Measurements from ENCODE around the gene PIP5KL1. TPM values are rescaled to one million over a fixed set of nuclear protein-coding genes. Genes with fewer than 3 reads are reported as not detected.

The PIP5KL1 gene
- polyA plus RNA-seq, 12 donors = 0.83 to 4.1 (median 2.4) TPM; not detected in 2

DNA sequence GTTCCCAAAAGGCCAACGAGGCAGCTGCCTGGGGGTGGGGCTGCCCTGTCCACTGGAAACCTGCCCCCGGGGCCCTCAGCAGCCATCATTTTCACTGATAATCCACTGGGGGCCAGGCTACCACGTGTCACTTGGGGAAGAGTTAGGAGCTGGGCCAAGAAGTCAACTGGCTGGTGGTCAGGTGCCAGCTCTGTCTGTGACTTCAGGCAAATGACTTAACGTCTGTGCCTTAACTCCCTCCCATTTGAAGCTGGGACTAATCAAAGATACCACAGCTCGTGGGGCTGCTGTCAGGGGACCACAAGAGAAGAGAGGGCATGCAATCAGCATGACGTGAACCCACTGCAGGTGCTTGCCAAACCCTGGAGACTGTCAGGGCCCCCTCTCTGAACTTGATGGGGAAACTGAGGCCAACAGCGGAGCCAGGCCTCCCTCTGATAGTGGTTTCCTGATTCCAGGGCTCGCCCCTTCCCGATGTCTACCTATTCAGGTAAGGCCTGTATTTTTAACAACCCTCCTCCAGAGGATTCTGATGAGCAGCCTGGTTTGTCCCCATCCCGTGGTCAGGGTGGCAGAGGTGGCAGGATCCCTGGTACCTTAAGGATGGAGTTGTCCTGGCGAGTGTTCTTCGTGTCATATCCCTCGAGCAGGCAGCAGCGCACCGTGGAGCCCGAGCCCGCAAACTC, 19.4 kb upstream of the PIP5KL1 start:
- DNase-seq = no peak

DNA sequence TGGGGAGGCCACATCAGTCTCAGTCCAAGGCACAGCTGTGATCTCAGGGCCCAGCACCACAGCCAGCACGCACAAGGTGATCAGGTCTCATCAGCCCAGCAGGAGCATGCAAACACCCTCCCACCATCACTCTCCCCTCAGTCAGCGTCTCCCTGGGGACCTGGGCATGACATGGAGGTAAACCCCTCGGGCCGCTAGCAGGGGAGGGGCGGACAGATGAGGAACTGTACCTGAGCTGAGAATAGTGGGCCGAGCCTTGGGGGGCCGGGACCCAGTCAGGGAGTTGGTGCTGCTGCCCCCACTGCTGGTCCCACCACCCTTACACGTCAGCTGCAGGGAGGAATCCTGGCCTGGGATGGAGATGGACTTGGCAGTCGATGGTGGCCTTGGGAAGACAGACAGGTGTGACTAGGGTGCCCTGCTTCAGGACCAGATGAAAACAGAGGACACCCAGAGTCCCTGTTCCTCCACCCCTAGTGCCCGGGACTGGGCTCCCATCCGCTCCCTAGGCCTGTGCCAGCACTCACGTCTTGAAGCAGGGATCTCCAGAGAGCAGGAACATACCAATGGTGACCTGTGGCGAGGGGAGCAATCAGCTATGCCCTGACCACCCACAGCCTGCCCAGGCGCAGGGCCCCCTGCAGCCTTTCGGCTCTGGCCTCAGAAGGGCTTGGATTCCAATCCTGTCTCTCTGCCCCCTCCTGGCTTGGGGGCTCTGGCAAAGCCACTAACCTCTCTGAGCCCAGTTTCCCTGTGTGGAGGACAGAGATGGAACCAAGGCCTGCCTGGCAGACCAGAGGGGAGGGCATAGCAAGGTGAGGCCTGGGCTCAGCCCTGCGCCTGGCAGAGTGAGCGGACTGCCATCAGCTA, 17.5 kb upstream of the PIP5KL1 start:
- no peak for DNase-seq

DNA sequence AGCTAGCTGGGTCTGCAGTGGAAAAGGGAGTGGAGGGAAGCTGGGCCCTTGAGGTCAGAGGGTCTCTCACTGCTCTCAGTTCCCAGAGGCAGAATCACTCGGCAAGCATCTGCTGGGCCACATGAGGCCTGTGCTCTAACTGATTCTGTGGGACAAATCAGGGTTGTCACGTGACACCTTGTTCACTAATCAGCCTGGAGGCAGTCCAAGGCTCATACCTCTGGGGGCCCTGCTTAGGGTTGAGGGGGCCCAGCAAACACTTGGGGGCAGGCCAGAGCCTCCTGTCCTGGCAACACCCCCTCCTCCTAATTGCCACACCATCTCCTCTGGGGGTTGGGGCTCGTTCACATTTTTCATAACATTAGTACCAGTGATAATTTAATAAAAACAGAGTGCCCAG, 16.2 kb upstream of the PIP5KL1 start:
- DNase-seq = no peak

DNA sequence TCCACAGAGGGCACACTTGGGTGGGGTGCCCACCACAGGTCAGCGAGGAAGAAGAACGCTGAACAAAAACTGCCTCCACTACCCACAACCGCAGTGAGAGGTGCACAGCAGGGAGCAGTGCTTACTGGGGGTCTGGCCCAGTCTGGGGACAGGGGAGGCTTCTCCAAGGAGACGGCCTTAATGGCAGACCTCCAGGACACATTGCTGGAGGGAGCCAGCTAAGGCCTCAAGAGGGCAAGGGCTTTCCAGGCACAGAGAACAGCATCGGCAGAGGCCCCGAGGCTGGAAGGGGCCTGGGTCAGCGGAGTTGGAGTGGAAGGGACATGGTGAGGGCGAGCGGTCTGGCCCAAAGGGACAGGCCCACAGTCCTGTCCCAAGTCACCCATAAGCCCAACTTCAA, 15.4 kb upstream of the PIP5KL1 start:
- DNase-seq = no peak

DNA sequence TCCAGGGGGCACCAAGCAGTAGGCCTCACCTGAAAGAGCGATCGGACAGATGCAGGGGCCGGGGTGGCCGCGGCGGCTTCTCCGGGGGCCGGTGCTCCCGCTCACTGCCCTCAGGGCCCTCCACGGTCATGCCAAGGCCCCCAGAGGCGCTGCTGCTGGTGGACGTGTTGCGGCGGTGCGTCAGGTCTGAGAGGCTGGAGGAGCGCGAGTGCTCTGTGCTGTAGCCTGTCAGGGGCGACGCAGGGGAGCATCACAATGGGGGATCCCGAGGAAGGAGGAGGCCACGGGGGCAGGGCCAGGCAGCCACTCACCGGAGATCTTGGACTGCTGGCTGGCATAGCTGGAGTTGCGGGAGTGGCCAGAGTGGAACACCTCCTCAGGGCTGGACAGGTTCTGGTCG, 14.8 kb upstream of the PIP5KL1 start:
- no peak for DNase-seq

DNA sequence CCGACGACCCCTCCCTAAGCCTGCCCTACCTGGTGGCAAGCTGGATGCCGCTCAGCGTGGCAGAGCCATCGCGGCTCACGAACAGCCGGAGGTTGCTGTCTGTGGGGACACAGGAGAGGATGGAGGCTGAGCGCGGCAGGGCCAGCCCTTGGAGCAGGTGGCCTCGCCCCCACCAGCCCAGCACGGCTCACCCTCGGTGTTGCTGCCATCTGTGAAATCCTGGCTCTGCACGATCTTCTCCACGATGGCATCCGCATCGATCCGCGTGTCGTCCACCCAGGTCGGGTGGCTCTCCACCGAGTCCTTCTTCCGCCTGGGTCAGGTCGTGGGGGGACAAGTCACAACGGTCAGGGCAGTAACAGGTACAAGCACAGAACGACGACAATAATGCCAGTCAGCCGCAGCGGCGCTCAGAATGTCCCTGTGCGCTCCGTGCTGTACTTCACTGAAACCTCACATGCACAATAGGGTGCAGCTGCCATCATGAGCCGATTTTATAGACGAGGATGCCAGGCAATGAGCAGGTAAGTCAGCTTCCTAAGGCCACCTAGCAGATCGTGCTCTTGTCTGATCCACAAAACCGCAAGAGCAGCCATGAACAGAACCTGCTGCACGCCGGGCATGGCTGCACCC, 14.1 kb upstream of the PIP5KL1 start:
- no peak for DNase-seq

DNA sequence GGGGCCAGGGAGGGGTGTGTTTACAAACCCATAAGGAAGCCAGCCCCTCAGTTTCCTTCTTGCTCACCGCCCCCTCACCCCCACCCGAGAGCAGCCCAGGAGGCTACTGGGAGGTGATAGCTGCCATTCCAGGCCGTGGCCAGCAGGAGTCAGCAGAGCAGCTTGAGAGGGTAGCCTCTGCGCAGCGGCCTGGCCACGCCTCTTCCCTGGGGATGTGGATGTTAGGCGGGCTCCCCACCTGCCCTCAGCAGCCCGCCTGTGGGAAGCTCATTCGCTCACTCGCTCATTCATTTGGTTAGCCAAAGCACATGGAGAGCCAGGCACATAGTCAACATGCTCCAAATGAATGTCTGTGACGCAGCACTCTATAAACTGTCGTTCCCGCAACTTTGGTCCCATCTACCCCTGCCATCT, 13.2 kb upstream of the PIP5KL1 start:
- DNase-seq = peak; percentile 70

DNA sequence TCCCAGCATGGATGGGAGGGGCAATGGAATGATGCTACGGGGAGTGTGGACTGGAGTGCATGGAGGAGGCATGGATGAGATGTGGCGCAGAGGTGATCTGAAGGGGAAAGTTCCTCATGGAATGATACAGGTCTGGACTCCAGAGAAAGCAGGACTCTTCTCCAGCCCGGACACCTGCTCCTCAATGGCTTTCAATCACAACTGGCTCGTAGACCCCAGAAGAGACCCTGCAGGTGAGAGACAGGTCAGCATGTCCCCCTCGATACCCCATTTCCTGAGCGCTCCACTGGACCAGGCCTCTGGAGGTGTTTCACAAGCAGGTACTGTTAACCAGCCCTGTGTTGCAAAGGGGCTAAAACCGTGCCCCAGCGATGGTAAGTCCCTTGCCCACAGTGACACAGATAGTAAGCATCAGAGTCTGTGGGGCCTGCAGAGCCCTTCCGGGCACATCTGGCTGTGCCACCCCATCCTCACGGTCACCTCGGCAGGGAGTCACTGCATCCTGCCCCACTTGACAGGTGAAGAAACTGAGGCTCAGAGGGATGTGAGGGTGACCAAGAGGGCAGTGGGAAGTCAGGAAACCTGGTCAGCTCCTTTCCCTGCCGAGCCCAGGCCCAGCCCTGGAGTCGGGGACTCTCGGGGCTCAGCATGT, 12.6 kb upstream of the PIP5KL1 start:
- DNase-seq = no peak

DNA sequence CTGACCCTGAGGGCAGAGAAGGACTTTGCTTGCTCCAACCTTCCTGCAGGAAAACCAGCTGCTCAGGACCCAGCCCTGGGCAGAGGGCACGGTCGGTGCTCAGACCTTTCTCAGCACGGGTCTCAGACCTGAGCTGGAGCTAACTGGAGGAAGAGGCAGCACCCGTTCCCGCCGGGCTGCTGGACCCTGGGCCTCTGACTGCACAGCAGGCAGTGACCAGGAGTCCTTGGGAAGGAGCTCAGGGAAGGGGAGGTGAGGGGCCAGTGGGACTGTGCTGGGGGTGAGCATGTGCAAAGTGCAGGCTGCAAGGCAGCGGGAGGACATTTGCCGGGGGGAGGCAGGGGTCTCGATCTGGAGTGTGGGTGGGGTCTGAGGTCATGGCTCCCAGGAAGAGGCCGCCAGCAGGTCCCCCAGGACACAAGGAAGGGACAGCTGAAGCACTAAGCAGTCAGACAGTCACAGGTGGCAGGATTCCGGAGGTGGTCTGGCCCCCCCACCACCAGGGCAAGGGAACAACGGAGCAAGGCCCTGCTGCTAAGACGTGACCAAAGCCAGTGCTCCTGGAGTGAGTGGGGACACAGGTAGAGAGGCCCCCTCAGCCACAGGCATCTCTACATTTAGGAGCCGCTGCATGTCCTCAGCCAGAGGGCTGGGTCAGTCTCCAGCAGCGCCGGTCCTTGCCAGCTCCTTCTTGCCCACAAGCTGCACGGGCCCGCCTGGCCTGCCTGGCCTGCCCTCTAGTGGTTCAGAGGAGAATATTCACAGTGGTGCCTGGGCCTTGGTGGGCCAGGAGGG, 11.8 kb upstream of the PIP5KL1 start:
- no peak for DNase-seq

DNA sequence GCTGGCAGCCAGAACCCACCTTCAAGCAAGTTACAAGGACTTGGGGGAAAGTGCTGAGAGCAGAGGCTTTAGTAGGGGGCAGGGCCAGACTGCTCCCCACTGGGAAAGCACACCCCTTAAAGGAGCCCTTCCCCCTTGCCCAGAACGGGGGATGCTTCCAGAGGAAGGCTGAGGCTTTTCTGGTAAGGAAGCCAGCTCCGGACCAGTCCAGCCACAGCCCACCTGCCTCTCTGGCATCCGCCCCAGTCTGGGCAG, 11.3 kb upstream of the PIP5KL1 start:
- no peak for DNase-seq

DNA sequence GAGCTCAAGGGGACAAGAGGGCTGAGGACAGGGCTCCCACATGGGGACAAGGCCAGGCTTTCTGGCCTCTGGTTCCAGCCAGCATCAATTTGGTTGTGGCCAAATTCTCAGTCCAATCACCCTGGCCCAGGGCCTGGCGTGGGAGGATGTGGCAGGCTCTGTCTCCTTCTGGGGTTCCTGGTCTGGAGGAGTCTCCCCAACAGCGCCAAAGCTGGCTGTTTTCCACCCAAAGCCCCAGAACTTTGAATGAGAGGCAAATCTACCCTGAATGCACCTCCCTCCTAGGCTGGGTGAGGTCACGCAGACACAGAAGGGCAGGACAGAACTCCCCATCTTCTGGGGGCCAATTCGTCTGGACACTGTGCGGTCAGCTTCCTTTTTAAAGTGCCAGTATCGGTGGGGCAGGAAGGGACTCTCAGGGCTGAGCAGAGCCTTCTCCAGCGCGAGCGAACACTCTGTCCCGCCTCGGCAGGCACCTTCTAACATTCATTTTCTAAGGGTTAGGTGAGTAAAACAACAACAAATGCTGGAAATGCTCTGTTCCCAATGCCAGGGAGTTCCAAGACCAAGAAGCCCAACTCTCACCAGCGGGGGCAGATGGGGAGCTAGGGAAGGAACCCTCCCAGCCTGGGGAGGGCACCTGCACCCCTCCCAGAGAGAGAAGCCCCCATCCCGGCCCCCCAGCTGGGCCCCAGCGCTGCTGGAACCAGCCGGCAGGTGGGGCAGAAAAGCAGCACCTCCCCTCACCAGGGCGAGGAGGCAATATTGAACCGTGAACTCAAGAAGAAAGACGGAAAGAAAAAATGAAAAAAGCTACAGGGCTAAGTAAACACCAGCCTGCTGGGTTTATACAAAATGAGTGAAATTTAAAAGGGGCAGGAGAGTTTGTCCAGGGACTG, 10.7 kb upstream of the PIP5KL1 start:
- DNase-seq = no peak

DNA sequence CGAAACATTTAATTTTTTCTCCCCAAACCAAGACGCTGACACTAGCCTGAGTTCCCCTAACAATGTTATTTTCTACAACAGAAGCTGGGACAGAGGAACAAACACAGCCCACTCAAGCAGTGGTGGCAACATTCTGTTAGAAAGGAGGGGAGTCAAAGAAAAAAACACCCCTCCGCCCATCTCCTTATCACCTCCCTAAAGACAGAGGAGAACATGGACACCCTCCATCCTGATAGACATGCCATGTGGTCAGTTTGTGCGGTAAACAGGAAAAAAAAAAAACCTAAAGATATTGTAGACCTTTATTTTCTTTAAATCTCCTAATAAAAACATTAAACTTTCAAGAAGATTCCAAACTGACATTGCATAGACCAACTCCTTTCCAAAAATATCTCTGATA, 10.0 kb upstream of the PIP5KL1 start:
- no peak for DNase-seq

DNA sequence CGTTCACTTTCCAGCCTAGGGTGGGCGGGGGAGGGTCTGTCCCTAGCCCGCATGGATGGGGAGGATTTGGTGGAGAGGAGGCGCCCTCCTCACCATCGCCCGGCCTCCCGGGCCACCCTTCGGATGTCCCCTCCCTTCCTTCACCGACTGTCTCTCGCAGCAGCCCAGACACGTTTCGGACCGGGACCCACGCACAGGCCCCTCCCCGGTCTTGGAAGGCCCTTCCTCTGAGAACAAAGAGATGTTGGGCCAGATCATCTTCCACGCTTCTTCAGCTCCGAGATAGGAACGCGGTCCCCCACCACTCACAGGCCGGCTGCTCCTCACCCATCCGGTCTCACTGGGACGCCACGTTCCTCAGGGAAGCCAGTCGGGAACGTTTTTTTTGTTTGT, 7.7 kb upstream of the PIP5KL1 start:
- DNase-seq = peak; percentile 43

DNA sequence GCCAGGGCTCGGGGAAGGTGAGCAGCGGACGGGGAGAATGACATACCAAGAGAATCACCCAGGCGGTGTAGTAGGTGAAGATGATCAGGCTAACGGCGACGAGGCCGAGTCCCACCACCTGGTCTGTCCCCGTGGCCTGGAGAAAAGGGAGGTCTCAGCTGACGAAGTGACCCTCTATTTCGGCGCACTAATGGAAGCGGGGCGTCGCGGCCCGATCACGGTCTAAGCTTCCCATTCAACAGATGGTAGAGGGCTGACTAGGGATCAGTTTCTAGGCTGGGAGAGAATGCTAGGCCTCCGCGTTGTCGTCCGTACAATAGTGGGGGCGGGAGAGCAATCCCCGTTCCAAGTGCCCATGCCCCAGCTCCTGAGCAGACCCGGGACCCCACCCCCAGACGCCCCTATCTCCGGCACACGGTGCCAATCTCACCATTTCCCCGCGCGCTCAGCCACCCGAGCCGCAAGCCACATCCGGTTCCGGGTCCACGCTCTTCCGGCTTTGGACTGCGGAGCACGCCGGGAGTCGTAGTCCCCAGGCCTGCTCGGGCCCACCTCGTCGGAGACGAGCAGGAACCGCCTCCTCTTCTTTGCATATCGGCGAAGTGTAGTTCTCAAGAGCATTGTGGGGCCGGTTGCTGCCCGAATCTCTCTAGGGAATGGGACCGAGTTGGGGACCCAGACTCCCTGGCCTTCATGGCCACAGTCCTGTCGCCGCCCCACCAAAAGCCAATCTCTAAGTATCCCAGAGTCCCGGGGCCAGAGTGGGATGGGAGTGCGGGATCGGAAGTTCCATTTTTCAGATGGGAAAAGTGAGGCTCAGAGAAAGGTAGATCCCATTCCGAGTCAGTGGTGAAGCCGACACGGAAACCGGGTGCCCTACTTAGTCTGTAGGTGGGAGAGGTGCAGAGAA, 7.1 kb upstream of the PIP5KL1 start, which contains the start of gene DPM2:
Gene DPM2 (minus strand): TSS at position 467 of the 910 bp plus-strand sequence. CDS start 34 bp downstream, at position 433.
- DNase-seq = peak; percentile 92

DNA sequence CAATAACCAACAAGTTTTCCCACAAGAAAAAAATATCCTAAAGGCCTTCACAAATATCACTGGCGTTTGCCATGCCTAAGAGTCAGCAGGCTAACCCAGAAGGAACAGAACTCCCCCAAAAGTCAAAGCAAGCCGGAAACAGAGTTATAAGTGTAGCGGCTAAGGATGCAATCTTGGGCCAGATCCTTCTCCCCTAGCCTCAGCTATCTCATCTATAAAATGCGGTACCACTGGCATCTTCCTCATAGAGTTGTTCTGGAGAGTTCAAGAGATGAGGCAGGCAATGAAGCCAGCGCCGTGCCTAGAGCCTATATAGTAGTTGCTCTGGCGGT, 6.4 kb upstream of the PIP5KL1 start:
- no peak for DNase-seq

DNA sequence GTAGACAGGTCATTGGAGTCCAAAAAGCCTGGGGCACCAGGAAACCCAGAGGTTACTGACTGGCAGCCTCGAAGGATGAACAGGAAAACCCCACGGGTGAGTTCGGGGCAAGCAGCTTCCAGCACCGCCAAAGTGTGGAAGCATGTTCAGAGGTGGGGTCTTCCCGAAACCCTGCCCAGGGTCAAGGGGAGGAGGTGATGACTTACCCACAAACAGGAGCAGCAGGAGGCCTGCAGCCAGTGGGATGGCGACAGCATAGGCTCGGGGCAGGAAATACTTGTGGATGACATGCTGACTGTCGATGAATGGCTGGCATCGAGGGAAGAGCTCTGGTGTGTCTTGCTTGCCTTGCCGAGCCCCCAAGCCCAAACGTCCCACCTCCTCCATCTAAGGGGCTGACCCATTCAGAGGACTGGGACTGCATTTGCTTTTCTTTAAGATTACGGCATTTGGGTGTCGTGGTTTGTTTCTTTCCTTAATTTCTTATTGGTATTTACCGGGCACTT, 5.8 kb upstream of the PIP5KL1 start:
- DNase-seq = no peak

DNA sequence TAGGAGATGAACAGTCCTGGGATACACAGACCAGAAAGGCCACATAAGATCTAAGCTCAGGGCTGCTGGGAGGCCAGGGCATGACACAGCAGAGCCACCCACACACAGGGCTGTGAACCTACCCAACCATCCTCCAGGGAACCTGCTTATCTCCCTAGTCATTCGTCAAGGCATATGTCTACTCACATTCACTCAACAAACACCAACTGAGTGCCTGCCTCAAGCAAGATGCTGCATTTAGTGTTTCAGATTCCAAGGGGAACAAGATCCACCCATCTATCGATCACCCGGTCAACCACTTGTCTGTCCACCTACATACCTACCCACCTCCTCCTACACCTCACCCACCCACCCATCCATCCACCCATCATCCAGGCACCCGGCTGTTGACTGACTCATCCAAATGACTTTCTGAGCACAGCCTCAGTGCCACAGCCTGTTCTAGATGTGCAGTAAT, 5.2 kb upstream of the PIP5KL1 start:
- no peak for DNase-seq

DNA sequence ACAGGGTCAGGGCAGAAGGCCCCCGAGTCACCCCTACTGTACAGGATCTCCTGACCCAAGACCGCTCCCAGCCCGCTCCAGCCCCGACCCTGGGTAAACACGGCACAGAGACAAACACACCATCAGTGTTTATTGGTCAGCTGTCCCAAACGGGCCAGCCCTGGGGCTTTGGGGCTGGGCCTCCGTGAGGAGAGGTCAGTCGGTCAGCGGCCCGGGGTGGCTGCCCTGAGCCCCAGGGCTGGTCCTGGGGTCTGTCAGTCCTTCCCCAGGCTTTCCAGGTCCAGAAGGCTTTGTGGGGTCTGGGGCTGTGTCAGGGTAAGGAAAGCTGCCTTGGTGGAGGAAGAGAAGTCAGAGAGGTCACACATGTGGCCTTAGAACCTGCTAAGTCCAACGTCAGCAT, 4.4 kb upstream of the PIP5KL1 start:
- no peak for DNase-seq

DNA sequence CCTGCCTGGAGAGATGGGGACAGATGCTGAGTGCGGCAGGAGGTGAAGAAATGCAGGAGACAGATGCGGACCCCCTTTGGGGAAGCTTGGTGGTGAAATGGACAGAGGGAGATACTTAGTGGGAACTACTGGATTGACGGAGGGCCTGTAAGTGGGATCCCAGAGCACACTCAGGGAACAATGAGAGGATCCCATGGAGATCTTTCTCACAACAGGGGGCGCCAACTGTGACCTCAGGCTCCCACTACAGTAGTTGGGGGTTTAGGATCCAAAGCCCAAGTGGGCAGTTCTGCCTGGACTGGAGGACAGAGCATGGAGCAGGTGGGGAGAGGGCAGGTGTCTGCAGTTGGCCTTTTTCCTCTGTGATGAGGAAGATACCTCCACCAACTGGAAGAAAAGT, 3.7 kb upstream of the PIP5KL1 start:
- DNase-seq = no peak
